GM19397 (cell line): ENCODE measurements around the gene C19orf25.

Source experiments
- ATAC-seq: cut with Tn5 transposase; IDR thresholded peaks from one replicate; pipeline ENCODE4 v1.9.1; 2021; ENCODE audit warnings: mild to moderate bottlenecking, moderate library complexity; ENCODE audit not compliant: unreplicated experiment

The C19orf25 gene

DNA sequence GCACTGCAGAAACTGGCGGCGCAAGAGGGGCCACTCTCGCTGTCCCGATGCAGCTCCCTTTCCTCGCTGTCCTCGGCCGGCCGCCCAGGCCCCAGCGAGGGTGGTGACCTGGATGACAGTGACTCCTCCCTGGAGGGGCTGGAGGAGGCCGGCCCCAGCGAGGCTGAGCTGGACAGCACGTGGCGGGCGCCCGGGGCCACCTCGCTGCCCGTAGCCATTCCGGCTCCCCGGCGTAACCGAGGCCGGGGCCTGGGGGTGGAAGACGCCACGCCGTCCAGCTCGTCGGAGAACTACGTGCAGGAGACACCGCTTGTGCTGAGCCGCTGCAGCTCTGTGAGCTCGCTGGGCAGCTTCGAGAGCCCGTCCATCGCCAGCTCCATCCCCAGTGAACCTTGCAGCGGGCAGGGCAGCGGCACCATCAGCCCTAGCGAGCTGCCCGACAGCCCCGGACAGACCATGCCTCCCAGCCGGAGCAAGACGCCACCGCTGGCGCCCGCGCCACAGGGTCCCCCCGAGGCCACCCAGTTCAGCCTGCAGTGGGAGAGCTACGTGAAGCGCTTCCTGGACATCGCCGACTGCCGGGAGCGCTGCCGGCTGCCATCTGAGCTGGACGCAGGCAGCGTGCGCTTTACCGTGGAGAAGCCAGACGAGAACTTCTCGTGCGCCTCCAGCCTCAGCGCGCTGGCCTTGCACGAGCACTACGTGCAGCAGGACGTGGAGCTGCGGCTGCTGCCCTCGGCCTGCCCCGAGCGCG, 12.4 kb downstream of the C19orf25 start:
- ATAC-seq, result no peak

GRCh38 chr19:1466018-1466460, 13.0 kb downstream of the C19orf25 start:
- ATAC-seq, result no peak

- no peak for ATAC-seq
Measured at GRCh38 chr19:1465191-1466016, 13.6 kb downstream of the C19orf25 start.

- no peak for ATAC-seq
Measured at GRCh38 chr19:1461862-1462261, 17.2 kb downstream of the C19orf25 start.

DNA sequence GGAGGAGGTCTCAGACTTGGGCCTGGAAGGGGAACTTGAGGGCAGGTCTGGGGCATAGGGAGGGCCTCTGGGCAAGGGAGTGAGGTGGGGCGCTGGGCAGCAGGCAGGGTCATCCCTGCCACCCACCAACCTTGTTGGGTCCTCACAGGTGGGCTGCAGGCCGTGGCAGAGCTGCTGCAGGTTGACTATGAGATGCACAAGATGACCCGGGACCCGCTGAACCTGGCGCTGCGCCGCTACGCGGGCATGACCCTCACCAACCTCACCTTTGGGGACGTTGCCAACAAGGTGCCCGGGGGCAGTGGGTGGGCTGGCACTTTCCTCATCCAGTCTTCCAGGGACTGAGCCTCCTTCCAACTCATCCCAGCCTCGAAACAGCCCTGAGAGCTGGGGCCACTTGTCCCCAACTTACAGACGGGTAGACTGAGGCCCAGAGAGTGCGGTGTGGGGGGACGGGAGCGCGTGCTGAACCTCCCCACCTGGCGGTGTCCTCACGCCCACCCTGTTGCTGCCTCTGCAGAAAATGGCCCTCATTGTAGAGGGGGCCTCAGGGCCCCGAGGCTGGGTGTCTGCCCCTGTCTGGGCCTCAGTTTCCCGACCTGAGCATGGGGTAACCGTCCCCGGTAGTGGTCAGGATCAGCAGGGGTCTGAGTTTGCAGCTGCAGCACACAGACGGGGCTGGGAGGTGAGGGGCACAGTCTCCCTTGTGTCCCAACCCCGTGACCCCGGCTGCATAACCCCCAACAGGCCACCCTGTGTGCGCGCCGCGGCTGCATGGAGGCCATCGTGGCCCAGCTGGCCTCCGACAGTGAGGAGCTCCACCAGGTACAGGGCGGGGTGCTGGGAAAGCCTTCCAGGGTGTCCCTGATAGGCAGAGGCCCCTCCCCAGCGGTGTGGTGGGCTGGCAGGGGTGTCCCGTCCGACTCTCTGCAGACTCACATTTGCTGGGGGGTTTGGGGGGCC, 18.7 kb downstream of the C19orf25 start:
- no peak for ATAC-seq

GRCh38 chr19:1459479-1459878, 19.5 kb downstream of the C19orf25 start:
- no peak for ATAC-seq

DNA sequence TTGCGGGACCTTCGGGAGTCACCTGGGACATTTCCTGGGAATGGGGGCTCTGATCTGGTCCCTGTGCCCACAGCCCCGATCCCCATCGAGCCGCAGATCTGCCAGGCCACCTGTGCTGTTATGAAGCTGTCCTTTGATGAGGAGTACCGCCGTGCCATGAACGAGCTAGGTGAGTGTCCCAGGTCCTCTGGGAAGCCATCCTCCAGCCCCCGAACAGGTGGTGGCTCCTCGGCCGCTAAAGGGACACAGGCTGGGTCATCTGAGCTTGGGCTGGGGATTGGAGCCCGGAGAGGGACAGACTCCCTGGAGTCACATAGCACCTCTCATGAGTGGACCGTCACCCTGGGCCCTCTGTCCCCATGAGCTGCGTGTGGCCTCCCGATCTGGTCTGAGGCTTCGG, 21.1 kb downstream of the C19orf25 start:
- ATAC-seq, result no peak

GRCh38 chr19:1457031-1457739, 21.8 kb downstream of the C19orf25 start:
- no peak for ATAC-seq

- ATAC-seq, result no peak
Measured at GRCh38 chr19:1456121-1456900, 22.7 kb downstream of the C19orf25 start.

GRCh38 chr19:1455336-1456120, 23.5 kb downstream of the C19orf25 start:
- ATAC-seq, result no peak

GRCh38 chr19:1455002-1455335, 24.0 kb downstream of the C19orf25 start:
- ATAC-seq, result no peak

DNA sequence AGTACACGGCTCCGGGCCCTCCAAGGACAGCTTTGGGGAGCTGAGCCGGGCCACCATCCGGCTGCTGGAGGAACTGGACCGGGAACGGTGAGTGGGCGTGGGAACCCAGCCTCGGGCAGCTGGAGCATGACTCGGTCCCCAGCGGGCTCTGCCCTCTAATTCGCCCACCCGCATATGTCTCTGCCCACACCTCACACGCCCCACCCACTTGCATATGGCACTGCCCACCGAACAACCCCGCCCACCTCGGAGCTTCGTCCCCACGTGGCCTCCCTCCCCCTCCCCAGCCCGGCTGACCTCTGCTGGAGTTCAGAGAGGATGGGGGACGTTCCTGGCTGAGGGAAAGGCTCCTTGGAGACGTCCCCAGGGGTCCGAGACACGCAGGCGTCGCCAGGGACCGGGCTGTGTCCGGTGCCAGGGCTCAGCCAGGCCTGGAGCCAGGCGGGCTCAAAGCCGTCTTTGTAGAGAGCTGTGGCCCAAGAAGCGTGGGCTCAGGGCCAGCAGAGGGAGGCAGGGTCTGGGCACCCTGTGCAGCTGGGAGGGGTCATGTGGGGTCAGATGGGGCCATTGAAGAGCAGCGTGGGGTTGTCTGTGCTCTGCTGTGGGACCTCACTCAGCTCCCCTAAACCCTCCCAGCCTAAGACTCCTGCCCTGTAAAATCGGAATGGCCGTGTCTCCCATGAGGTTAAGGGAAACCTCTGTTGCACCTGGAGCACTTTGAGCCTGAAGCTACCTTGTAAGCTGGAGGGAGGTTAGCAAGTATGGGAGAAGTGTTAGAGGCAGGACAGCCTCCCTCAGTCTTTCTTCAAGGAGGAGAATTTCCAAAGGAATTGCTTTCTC, 25.3 kb downstream of the C19orf25 start:
- no peak for ATAC-seq

DNA sequence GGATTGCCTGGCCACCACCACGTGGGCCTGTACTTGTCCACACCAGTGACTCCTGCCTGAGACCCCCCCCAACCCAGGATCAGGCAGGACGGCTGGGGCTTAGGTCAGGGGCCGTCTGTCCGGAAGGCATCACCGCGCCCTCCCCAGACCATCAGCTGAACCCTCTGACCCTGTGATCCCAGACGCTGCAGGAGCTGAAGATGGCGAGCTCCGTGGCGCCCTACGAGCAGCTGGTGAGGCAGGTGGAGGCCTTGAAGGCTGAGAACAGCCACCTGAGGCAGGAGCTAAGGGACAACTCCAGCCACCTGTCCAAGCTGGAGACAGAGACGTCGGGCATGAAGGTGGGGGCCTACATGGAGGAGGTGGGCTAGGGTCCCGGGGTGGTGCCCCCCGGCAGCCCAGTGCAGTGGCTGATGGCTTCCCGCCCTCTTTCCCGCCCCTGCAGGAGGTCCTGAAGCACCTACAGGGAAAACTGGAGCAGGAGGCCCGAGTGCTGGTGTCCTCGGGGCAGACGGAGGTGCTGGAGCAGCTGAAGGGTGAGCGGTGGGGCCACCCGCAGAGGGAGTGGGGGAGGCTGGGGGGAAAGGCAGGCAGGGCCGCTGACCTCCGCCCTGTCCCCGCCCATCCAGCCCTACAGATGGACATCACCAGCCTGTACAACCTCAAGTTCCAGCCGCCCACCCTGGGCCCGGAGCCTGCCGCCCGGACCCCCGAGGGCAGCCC, 26.1 kb downstream of the C19orf25 start:
- ATAC-seq, result no peak

DNA sequence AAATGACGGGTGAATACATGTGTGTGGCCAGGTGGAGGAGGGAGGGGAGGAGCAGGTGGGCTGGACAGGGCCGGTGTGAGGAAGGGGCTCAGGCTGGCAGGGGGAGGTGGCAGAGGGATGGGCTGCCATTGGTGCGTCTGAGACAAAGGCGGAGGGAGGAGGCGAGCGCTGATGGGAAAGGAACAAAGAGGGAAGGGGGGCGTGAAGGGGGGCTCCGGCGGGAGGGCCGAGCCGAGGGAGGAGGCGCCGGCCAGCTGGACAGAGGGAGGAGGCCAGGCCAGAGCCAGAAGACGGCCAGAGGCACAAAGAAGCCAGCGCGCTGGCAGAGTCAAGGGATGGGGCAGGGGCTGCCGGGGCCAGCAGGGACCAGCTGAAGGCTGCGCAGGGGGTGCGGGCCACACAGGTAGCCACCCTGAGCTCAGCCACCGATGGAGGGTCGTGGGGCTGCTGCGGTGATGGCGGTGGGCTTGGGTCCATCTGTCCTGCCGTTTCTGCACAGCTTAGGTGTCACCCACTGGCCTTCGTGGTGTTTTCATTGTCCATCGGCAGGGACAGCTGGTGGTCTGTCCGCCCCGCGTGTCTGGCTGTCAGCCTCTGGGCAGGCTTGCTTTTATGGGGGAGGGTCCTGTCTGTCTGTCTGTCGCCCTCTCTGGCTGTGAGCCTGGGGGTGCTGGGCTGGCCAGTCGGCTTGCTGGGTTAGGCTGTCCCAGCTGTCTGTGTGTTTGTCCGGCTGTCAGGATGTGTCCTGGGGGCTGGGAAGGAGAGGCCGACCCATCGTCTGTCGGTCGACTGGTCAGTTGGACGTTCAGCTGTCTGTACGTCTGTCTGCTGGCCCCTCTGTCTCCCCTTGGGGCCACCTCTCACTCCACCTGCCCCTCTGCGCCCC, 26.9 kb downstream of the C19orf25 start:
- ATAC-seq, result no peak

DNA sequence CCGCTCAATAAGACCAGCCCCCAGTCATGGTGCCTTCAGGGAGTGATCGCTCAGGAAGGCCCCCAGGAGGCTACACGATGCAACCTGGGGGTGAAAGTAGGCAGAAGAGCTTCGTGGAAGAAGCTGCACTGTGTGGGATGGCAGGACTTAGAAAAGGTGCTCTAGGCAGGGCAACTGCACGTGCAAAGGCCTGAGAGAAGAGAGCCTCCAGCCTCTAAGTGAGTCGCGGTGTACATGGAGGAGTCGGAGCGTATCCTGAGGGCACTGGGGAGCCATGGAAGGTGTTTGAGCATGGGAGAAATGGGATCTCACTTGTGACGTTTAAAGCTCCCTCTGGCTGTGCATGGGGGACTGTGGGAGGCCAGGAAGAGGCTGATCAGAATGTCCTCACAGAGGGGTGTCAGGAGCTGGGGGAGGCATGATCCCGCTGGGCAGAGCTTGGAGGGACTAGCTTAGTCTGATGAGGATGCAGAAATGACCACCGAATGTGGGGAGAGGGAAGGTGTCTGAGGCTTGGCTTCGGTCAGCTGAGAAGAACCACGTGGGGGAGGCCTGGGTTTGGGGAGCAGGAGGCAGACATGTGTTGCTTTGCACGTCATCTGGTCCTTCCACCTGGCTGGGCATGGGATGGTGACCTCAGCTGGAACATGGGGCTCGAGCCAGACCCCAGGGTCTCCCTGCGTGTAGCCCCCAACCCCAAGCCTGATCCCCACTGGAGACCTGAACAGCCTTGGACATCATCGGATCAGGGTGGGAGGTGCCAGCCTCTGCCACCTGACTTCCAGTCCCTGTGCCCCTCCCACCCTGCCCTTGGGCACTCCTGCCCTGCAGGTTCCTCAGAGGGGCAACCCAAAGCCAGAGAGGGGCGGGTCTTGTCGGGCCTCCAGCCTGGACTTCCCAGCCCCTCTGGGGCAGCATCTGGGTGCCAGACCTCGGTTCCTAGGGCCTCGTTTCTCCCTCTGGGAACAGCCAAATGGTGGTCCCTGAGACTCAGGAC, 28.0 kb downstream of the C19orf25 start:
- no peak for ATAC-seq
